GM18520 (cell line): ENCODE data around the gene PTPRG.
A peak's percentile ranks its signal among the peaks of the same experiment; 100 is the strongest.

Experiments used
- ATAC-seq: cut with Tn5 transposase; IDR thresholded peaks from one replicate; pipeline ENCODE4 v1.9.1; 2021; ENCODE audit not compliant: unreplicated experiment

PTPRG gene

DNA sequence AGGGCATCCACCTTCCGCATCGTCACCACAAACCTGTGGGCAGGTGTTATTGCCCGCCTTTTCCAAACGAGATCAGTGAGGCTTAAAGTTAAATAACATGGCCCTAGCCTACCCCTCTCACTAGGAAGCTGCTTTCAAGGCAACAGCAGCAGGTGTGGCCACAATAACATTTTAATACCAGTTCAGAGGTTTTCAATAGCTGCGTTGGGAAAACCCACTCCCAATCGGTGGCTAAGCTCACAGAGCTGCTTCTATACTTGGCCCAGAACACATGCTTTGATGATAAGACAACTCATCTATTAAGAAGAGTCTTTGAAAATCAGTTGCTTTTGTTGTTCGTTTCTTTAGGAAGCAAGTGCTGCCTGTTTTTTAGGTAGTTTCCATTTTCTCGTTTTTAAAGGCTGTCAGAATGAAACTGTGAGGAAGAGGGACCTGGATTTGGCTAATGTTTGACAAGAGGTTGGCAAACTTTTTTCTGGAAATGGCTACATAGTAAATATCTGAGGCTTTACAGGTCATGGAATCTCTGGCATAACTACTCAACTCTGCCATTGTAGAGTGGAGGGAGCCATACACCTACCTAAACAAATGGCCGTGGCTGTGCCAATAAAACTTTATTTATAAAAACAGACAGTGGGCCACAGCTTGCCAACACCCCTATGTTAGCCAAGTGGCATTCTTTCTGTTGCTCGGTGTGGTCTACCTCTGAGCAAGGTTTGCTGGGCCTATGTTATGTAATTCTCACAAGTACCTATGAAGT lies 632.4 kb downstream of the PTPRG start:
- no peak for ATAC-seq

DNA sequence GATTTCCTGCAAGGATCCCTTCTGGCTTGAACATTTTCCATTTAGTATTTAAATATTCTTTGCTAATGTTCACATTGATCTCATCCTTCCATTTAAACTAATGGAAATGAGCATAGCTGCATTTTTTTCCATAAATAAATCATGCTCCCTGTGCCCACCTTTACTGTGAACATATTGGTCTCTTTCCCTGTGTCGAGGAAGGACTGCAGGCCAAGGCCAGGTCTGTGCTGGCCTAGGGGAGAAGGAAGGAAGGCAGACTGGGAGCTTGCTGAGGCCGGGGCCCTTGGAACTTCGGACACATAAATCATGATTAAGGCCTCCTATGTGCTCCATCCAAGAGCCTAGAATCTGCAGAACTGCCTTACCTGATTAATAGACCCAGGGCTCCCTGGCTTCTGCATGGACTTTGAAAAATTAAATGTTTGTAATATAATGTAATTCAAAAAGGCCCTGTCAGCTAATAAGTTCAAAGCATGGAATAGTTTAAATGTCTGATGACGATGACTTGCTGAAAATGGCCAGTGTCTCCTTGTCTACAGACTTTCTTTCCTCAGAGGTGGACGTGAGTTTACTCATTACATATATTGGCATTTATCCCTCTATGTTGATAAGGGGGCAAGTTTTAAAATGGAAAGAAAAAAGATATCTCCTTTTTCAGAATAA lies 636.1 kb downstream of the PTPRG start:
- ATAC-seq = no peak

GRCh38 chr3:62199126-62199525 lies 637.8 kb downstream of the PTPRG start:
- no peak for ATAC-seq

GRCh38 chr3:62201438-62202035 lies 640.2 kb downstream of the PTPRG start:
- ATAC-seq = no peak

GRCh38 chr3:62203152-62203551 lies 641.8 kb downstream of the PTPRG start:
- ATAC-seq = no peak

DNA sequence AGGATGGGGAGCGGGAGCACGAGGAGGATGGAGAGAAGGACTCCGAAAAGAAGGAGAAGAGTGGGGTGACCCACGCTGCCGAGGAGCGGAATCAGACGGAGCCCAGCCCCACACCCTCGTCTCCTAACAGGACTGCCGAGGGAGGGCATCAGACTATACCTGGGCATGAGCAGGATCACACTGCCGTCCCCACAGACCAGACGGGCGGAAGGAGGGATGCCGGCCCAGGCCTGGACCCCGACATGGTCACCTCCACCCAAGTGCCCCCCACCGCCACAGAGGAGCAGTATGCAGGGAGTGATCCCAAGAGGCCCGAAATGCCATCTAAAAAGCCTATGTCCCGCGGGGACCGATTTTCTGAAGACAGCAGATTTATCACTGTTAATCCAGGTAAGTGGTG lies 642.2 kb downstream of the PTPRG start:
- ATAC-seq = no peak

GRCh38 chr3:62207197-62207596 lies 645.8 kb downstream of the PTPRG start:
- ATAC-seq = no peak

GRCh38 chr3:62208385-62208784 lies 647.0 kb downstream of the PTPRG start:
- no peak for ATAC-seq

DNA sequence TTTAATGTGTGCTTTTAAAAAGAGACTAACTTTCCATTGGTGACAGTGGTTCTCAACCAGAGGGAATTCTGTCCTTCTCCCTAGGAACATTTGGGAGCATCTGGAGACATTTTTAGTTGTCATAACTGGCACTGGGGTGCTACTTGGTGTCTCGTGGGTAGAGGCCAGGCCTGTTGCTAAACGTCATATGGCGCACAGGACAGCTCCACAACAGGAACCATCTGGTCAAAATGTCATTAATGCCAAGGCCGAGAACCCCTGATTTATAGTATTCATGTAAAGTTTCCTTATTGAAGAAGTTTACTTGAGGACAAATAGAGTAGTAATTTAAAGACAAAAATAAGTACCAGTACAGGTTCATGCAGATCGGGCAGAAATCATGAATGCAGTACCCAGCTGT lies 647.7 kb downstream of the PTPRG start:
- ATAC-seq = no peak

DNA sequence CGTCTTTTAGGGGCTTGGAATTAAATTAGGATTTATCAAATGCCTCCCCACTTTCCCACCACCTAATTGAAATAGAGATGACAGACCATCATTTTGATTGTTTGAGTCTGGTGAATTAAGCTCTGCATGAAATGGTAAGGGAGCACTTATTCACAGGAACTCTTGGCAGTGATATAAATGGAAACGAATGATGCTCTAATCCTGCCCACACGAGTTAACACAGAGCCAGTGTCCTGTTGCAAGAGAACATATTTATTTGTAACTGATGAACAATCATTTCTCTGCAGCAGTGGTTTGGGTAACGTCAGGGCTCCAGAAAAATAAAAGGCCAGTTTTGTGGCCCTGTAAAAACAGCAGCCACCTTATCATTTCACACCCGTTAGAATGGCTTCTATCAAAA lies 648.6 kb downstream of the PTPRG start:
- no peak for ATAC-seq

DNA sequence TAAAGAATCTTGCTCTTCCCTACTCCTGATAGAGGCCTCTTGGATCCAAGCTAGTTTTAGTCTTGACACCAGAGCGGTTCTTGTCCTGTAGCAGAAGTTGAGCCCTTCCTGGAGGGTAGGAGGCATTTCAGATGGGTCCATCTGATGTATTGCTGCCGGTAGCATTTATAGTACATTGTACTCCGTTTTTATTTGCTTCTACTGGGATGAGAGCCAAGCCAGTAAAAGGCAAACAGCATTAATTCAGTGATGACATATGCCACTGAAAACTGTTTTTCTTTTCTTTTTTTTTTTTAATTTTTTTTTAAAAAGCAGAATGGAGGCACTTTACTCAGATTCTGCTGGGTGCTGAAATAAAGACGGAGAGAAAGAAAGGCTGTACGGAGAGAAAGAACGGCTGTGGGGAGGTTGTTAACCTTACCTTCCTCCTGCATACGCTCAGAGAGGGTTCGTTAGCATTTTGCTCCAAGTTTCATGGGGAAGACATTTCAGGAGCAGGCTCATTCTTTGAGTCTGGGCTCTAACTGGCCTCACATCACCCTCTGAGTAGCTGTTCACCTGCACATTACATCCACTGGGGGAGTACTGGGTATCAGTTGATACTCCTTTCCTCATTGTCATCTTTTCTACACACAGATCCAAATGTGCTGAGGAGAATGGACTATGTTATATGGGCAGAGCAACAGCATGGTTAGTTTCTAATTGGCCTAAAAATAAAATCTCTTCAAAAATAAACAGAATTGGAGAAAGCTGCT lies 650.5 kb downstream of the PTPRG start:
- no peak for ATAC-seq

GRCh38 chr3:62214850-62215249 lies 653.5 kb downstream of the PTPRG start:
- ATAC-seq = no peak

DNA sequence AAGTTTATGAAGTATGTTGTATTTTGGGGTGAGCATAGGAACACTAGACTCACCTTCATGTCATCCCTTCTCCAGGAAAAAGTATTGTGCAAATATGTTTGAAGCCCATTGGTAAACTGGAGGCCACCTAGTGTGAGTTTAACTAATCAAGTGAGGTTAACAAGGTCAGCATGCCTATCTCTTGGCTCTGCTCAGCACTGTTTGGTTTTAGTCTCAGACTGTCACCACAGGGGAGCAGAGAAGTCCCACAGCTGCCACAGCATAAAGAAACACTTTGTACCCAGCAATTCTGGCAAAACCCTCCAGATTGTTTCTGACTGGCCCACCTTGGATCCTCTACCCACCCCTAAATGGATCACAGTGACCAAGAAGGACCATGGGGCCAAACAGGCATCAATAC lies 659.2 kb downstream of the PTPRG start:
- no peak for ATAC-seq

DNA sequence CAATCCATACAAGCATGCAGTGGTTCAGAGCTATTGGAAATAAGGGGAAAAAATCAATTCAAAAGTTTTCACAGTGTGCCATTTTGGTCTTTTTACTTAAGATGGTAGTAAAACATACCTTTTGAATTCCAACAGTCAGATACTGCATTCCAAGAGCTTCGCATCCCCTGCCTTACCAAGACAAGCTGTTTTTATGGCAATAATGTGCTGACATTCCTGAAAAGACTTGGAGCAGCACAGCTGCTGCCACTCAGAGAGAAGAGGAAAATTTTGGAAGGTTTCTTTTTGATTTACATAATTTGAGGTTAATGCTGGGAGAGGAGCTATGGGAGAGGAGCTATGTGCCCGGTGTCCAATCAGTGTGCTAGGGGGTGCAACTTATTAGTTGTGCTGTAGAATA lies 663.7 kb downstream of the PTPRG start:
- no peak for ATAC-seq

DNA sequence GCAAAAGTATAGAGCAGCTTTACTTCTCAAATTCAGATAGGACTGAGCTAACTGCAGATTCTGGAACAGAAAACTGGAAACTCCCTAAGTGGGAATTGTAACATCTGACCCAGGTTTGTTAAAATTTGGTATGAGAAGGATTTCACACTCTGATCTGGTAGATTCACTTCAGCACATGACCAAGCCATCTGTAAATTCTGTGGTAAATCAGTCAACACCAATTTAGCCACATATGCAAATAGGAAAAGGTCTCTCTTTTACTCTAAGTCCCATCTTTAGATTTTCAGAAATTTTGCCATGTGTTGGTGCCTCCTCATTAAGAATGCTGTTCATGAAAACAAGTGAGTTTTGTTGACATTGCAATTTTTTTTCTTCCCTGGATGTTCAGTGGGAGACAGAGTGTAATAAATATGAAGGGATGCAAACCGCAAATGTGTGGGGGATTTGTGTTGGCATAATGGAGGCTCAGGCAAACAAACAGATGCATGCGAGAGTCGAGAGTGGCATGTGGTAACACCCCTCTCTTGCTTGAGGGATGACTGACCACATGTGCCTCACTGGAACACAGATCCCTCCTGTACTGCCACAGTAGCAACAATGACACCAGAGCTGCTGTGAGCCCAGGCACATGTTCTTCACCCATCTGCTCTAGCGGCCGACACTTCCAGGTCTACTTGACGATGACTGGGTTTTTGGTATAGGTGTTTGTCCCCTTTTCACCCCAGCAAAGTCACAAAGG lies 665.4 kb downstream of the PTPRG start:
- peak; percentile 76 for ATAC-seq

DNA sequence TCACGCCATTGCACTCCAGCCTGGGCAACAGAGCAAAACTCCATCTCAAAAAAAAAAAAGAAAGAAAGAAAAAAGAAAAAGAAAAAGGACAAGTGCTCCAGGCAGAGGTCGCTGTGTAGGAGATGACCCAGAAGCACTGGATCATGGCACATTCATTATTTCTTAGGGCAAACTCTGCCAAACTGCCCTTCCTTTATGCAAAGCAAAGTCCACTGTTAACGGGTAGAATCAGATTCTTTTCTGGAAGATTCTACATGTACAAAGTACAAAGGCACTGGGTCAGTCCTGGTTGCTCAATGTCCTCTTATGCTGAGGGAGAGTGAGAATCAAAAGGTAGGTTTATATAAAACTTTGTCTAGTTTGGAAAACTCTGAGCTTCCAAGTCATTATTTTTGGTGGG lies 667.1 kb downstream of the PTPRG start:
- ATAC-seq = no peak

GRCh38 chr3:62229211-62229610 lies 667.8 kb downstream of the PTPRG start:
- ATAC-seq = no peak

GRCh38 chr3:62229908-62230307 lies 668.5 kb downstream of the PTPRG start:
- no peak for ATAC-seq

DNA sequence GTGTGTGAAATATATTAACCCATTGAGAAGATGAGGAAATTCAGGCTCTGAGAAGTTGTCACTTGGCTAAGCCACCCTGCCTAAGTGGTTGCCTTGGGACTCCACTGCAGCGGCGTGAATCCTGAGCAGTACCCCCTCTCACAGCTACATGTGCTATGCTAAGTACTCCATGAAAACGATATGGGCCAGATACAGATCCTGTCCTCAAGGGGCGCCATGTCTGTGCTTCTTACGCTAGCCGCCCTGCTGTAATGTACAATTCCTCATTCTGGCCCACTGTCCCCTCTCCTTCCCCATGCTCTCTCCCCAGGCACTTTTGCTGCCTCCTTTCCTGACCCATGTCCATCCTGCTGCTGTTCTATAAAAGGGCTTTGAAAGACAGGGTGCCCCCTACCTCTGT lies 671.7 kb downstream of the PTPRG start:
- ATAC-seq = no peak

GRCh38 chr3:62236016-62236415 lies 674.6 kb downstream of the PTPRG start:
- ATAC-seq = no peak
